Eye (tissue), 1 donor: ENCODE results near the gene KCNJ14.

ENCODE experiments used
- DNase-seq: peaks from one replicate; pipeline ENCODE4 v3.0.0-alpha.2; 2015

The KCNJ14 gene

GRCh38 chr19:48490981-48491792, 35.8 kb downstream of the KCNJ14 start:
- DNase-seq, result peak; percentile 54

- no peak for DNase-seq
These were observed 36.4 kb downstream of the KCNJ14 start for GRCh38 chr19:48491793-48492123.

DNA sequence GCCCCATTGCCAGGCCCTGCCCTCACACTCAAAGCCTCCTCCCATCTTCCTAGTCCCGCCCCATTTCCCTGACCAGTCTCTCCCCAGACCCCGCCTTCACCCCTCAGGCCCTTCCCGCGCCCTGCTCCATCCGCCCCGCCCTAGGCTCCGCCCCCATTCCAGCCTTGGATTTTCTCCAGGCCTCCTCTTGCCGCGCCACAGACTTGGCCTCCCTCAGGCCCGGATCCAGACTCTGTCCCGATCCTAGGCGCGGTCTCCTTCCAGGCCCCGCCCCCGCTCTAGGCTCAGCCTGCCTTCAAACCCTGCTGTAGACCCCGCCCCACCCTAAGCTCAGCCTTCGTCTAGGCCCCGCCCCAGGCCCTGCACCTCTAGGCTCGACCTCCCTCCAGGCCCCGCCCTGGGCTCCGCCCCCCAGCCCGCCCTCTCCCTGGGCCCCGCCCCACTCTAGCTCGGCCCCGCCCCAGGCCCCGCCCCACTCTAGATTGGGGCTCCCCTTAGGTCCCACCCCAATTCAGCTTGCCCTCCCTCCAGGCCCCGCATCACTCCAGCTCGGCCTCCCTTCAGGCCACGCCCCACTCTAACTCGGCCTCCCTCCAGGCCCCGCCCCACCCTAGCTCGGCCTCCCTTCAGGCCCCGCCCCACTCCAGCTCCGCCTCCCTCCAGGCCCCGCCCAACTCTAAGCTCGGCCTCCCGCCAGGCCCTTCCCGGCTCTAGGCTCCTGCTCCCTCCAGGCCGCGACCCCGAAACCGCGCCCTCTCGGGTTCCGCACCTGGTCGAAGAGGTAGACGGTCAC, 37.7 kb downstream of the KCNJ14 start:
- DNase-seq, result peak; percentile 95

DNA sequence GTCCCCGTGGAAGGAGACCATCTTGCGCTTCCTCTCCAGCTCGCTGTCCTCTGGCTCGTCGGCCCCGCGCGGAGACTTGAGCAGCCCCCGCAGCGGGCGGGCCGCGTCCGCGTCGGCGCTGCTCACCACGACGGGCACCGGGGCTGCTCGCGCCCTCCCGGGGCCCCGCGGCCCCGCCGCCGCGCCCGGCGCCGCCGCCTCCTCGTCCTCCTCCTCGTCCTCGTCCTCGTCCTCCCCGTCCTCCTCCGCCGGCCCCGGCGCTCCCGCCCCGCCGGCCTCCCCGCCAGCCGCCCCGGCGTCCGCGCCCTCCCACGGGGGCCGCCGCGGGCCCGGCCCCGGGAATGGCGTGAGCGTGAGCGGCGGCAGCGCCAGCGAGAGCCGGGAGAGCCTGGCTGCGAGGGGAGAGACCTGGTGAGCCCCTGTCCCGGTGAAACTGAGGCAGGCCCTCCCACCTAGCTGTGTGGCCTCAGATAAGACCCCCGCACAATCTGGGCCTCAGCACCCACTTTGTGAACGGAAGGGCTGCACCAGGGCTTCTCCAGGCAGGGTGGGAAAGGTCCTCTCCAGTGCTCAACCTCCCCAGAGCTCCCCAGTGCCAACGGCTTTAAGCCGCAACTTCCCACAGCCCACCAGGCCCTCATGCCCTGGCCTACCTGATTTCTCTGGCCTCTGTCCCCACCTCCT, 38.5 kb downstream of the KCNJ14 start:
- DNase-seq, result no peak

GRCh38 chr19:48495396-48495795, 40.0 kb downstream of the KCNJ14 start:
- no peak for DNase-seq

DNA sequence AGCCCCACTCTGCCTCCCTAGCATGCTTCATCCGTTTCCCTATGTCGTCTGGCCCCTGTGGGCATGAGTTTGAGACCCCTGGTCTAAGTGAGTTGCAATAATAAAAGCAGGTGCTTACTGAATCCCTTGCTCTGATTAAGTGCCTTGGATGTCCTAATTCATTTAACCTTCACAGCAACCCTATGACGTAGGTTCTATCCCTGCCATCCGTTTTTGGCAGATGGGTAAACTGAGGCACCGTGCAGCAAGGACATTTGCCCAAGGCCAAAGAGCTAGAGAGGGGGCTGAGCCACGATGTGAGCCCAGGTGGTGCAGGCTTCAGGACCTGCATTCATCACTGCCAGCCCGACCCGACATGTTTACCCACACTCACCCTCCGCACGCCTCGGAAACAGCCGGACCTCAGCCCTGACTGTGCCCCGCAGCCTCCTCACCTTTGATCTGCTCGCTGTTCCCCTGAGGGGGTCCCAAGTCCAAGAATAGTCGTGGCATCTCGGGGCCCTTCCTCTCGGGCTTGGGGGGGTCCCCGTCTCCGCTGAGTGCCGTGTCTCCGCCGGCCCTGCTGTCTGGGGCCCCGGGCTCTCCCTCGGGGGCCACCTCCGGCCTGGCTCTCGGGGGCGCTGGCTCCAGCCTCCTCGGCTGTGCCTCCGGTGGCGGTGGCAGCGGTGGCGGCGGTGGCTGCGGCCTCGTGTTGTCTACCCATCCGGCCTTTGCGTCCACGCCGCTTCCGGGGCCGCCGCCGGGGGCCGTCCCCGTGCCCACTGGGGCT, 41.8 kb downstream of the KCNJ14 start:
- no peak for DNase-seq

- no peak for DNase-seq
These were observed 42.6 kb downstream of the KCNJ14 start for GRCh38 chr19:48497728-48498594.

DNA sequence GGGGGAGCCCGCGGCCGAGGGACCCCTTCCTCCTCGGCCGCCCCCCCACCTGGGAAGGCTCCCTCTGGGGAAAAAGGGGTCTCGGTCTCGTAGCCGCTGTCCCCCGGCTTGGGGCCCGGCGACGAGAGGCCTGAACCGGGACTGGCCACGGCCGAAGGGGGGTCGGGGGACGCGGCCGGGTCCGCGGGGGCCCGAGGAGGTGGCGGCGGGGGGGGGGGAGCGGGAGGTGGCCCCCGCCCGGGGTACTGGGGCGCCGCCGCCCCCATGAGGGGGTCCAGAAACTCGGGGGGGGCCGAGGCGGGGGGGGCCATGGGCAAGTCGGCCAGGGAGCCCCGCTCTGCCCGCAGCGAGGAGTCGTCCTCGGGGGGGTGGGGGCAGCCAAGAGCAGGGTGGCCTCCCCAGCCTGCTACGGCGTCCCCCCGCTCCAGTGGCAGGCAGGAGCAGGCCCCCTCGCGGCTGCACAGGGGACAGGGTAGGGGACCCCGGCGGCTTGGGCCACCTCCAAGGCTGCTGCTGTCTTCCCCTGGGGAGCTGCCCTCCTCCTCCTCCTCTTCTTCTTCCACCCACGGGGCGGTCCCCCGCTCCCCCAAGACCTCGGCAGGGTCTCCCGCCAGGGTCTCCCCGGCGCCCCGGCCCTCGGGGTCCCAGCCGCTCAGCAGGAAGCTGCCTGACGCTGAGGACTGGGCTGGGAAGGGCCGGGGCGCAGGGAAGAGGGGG, 43.4 kb downstream of the KCNJ14 start:
- no peak for DNase-seq

- DNase-seq, result no peak
These were observed 44.1 kb downstream of the KCNJ14 start for GRCh38 chr19:48499316-48500090.

DNA sequence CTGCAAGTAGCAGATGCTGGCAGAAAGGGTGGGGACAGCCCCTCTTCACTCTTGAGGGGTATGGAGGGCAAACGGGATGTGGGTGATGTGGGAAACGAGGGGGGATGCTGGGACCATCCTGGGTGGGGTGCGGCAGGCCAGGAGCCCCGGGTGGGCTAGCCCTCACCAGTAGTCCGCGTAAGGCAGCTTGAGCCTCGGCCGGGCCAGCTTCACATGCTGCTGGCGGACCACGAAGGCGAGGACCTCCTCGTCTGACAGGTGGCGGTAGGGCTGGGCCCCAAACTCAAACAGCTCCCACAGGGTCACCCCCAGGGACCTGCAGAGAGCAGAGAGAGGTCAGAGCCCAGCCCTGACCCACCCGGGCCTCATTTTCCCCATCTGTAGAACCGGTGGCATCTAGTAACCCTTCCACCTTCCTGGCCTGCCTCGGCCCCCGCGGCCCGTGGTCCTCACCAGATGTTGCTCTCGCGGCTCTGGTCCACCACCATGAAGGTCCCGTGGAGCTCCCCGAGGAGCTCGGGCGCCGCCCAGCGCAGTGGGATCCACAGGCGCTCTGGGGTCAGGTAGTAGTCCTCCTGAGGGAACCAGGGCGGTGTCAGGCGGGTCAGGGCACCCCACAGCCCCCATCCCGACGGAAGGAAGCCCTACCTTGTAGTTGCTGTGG, 45.6 kb downstream of the KCNJ14 start:
- no peak for DNase-seq

DNA sequence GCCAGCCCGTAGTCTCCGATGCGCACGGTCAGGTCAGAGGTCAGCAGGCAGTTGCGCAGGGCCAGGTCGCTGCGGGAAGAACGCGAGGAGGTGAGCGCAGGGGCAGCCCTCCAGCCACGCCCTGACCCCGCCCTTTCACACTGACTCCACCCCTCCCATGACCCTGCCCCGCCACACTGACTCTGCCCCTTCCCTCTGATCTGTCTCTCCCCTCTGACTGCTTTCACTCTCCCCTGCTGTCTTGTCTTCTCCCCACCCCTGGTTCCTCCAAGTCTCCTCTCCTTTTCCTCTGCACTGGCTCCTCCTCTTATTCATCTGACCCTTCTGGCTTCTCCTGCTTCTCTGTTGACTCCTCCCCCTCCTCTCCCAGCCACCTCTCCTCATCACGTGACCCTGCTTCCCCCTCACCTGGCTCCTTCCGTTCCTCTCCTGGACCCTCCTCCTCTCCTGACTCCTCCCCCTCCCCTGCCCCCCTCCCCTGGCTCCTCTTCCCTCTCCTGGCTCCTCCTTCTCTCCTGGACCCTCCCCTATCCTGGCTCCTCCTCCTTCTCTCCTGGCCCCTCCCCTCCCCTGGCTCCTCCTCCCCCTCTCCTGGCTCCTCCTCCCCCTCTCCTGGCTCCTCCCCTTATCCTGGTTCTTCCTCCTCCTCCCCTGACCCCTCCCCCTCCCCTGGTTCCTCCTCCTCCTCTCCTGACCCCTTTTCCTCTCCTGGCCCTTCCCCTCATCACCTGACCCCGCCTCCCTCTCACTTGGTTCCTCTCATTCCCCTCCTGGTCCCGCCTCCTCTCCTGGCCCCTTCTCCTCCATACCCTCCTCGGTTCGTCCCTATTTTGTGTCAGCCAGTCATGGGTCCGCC, 46.3 kb downstream of the KCNJ14 start:
- peak; percentile 76 for DNase-seq

GRCh38 chr19:48502350-48503018, 47.1 kb downstream of the KCNJ14 start:
- no peak for DNase-seq

DNA sequence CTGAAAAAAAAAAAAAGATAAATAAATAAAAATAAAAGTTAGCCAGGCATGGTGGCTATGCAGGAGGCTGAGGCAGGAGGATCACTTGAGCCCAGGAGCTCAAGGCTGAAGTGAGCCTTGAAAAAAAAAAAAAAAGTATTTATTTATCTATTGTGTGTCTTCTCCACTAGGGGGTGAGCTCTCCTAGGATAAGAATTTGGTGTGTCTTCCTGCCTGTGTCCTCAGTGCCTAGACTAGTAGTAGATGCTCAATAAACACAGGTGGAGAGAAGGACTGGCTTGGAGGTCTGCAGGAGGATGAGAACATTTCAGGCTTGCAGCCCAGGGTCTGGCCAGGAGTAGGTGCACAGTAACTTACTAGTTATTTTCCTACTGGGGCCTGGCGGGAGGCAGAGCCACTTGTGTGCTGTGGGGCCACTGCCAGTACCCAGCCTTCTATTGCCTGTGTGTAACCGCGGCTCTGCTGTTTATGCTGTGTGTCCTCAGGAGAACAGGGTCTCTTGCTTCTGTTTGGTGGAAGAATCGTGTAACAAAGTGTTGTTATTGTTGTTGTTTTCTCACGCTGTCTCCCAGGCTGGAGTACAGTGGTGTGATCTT, 50.9 kb downstream of the KCNJ14 start:
- DNase-seq, result no peak

GRCh38 chr19:48507911-48508439, 52.6 kb downstream of the KCNJ14 start:
- no peak for DNase-seq

DNA sequence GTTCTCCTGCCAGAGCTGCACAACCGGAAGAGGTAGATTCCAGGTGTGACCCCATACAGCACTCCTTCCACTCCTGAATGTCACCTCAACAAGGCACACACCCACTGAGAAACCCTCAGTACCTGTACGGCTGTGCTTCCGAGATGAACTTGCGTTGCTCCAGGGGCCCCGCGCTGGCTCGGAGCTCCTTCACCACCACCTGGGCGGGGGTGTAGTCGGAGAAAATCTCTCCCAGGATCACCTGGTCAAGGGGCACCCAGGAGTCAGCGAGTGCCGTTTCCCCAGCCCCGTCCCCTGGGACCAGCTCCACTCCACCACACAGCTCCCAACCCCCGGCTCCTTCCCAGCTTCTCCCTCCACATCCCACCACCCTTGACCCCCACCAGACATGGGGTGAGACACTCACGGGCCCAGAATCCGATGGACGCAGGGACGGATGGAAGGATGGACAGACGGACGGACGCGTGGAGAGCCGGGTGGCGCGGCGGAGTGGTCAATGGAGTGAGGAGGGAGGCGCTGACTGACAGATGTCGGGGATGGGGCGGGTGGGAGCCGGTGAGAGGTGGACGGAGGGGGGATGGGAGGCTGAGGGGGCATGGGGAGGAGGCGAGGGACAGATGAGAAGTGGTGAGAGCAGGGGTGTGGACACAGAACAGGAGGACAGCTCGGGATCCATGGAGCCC, 53.5 kb downstream of the KCNJ14 start:
- no peak for DNase-seq

DNA sequence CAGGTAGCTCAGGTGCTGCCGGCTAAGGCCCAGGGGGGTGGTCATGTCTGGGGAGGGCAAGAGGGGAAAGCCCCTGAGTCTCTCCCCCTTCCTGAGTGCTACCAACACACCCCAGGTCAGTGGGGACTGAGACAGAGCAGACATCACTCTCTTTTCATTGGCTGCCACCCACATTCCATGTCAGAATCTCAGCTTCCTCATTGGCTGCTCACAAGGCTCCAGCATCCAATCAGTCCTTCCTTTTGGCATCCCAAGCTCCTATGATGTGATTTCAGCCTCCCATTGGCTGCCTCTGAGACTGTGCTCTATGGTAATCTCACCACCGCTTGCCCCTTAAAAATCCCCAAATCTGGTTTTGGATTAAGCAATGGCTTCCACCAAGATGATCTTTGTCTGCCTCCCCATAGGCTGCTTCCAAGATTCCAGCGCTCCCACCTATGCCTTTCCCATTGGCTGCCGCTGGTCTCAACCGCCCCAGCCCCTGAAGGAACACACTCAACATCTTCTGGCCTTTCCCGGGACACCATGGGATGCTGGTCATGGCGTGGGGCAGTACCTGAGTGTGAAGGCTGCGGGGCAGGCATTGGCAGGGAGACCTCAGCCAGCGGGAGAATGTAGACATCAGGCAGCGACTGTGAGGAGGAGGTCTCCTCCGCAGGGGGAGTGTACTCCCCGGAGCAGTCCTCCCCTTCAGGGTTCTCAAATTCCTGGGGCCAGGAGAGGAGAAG, 54.3 kb downstream of the KCNJ14 start:
- no peak for DNase-seq
